ENCODE measurements around the gene PHLPP1.
"Not testable (repeated sequence)": the region's sequence is repeated elsewhere in the genome, so short reads cannot be mapped to it uniquely, and the experiment has no call there.

PHLPP1 gene

GRCh38 chr18:62732617-62733016 is 17.3 kb downstream of the PHLPP1 start:
- H3K27me3 ChIP-seq (ENCODE audit: control insufficient read depth in 1 of 2, insufficient read depth in 2 of 2, low read length in 2 of 2): no peaks in the 10 kb centered on the region
- no peak overlapping the region for H3K4me3 ChIP-seq (ENCODE audit: low read length in 2 of 2)
- no peaks in the 10 kb centered on the region for H3K9me3 ChIP-seq (ENCODE audit: control insufficient read depth in 2 of 2, low read length in 2 of 2)
- no peaks in the 10 kb centered on the region for H3K4me1 ChIP-seq (ENCODE audit: control insufficient read depth, insufficient read depth, low read length)
- no peaks in the 10 kb centered on the region for H3K36me3 ChIP-seq (ENCODE audit: control insufficient read depth in 2 of 2, insufficient read depth in 2 of 2, low read length in 2 of 2)
- H3K27ac ChIP-seq (ENCODE audit: low read length): no peak overlapping the region
- H3K9ac ChIP-seq (ENCODE audit: low read length in 2 of 2): no peak overlapping the region

- no peaks in the 10 kb centered on the region for H3K27me3 ChIP-seq (ENCODE audit: control insufficient read depth in 1 of 2, insufficient read depth in 2 of 2, low read length in 2 of 2)
- no peaks in the 10 kb centered on the region for H3K36me3 ChIP-seq (ENCODE audit: control insufficient read depth in 2 of 2, insufficient read depth in 2 of 2, low read length in 2 of 2)
- no peak overlapping the region for H3K27ac ChIP-seq (ENCODE audit: low read length)
- no peaks in the 10 kb centered on the region for H3K9me3 ChIP-seq (ENCODE audit: control insufficient read depth in 2 of 2, low read length in 2 of 2)
- H3K9ac ChIP-seq (ENCODE audit: low read length in 2 of 2): no peak overlapping the region
- no peak overlapping the region for H3K4me3 ChIP-seq (ENCODE audit: low read length in 2 of 2)
- H3K4me1 ChIP-seq (ENCODE audit: control insufficient read depth, insufficient read depth, low read length): no peaks in the 10 kb centered on the region
These were observed 18.9 kb downstream of the PHLPP1 start for GRCh38 chr18:62734290-62734689.

- Histone ChIP-seq H3K4me3 (ENCODE audit: low read length in 2 of 2) (no peak overlapping the region), H3K4me1 (ENCODE audit: control insufficient read depth, insufficient read depth, low read length) (no peaks in the 10 kb centered on the region), H3K9ac (ENCODE audit: low read length in 2 of 2) (no peak overlapping the region), H3K27ac (ENCODE audit: low read length) (no peak overlapping the region), H3K36me3 (ENCODE audit: control insufficient read depth in 2 of 2, insufficient read depth in 2 of 2, low read length in 2 of 2) (no peaks in the 10 kb centered on the region), H3K9me3 (ENCODE audit: control insufficient read depth in 2 of 2, low read length in 2 of 2) (no peaks in the 10 kb centered on the region), H3K27me3 (ENCODE audit: control insufficient read depth in 1 of 2, insufficient read depth in 2 of 2, low read length in 2 of 2) (no peaks in the 10 kb centered on the region)
These were observed 20.0 kb downstream of the PHLPP1 start for GRCh38 chr18:62735387-62735786.

- Histone ChIP-seq H3K4me3 (ENCODE audit: low read length in 2 of 2) (no peak overlapping the region), H3K27me3 (ENCODE audit: control insufficient read depth in 1 of 2, insufficient read depth in 2 of 2, low read length in 2 of 2) (no peaks in the 10 kb centered on the region), H3K9ac (ENCODE audit: low read length in 2 of 2) (no peak overlapping the region), H3K27ac (ENCODE audit: low read length) (no peak overlapping the region), H3K9me3 (ENCODE audit: control insufficient read depth in 2 of 2, low read length in 2 of 2) (no peaks in the 10 kb centered on the region), H3K4me1 (ENCODE audit: control insufficient read depth, insufficient read depth, low read length) (no peaks in the 10 kb centered on the region), H3K36me3 (ENCODE audit: control insufficient read depth in 2 of 2, insufficient read depth in 2 of 2, low read length in 2 of 2) (no peaks in the 10 kb centered on the region)
These were observed 20.9 kb downstream of the PHLPP1 start for GRCh38 chr18:62736077-62736855.

- H3K27me3 ChIP-seq (ENCODE audit: control insufficient read depth in 1 of 2, insufficient read depth in 2 of 2, low read length in 2 of 2): no peaks in the 10 kb centered on the region
- H3K4me1 ChIP-seq (ENCODE audit: control insufficient read depth, insufficient read depth, low read length): no peaks in the 10 kb centered on the region
- no peak overlapping the region for H3K9ac ChIP-seq (ENCODE audit: low read length in 2 of 2)
- no peak overlapping the region for H3K27ac ChIP-seq (ENCODE audit: low read length)
- H3K36me3 ChIP-seq (ENCODE audit: control insufficient read depth in 2 of 2, insufficient read depth in 2 of 2, low read length in 2 of 2): no peaks in the 10 kb centered on the region
- H3K4me3 ChIP-seq (ENCODE audit: low read length in 2 of 2): no peak overlapping the region
- H3K9me3 ChIP-seq (ENCODE audit: control insufficient read depth in 2 of 2, low read length in 2 of 2): no peaks in the 10 kb centered on the region
These were observed 22.0 kb downstream of the PHLPP1 start for GRCh38 chr18:62737241-62737873.

GRCh38 chr18:62738639-62739038 is 23.3 kb downstream of the PHLPP1 start:
- H3K4me3 ChIP-seq (ENCODE audit: low read length in 2 of 2): no peak overlapping the region

GRCh38 chr18:62739911-62740310 is 24.6 kb downstream of the PHLPP1 start:
- Histone ChIP-seq H3K36me3 (ENCODE audit: control insufficient read depth in 2 of 2, insufficient read depth in 2 of 2, low read length in 2 of 2) (no peaks in the 10 kb centered on the region), H3K27ac (ENCODE audit: low read length) (no peak overlapping the region), H3K4me1 (ENCODE audit: control insufficient read depth, insufficient read depth, low read length) (no peaks in the 10 kb centered on the region), H3K4me3 (ENCODE audit: low read length in 2 of 2) (no peak overlapping the region), H3K27me3 (ENCODE audit: control insufficient read depth in 1 of 2, insufficient read depth in 2 of 2, low read length in 2 of 2) (no peaks in the 10 kb centered on the region), H3K9me3 (ENCODE audit: control insufficient read depth in 2 of 2, low read length in 2 of 2) (no peaks in the 10 kb centered on the region), H3K9ac (ENCODE audit: low read length in 2 of 2) (no peak overlapping the region)

More at GRCh38 chr18:62738639-62739038, 23.3 kb downstream of the PHLPP1 start:
- H3K9ac ChIP-seq (ENCODE audit: low read length in 2 of 2): no peak overlapping the region
- no peaks in the 10 kb centered on the region for H3K27me3 ChIP-seq (ENCODE audit: control insufficient read depth in 1 of 2, insufficient read depth in 2 of 2, low read length in 2 of 2)
- H3K4me1 ChIP-seq (ENCODE audit: control insufficient read depth, insufficient read depth, low read length): no peaks in the 10 kb centered on the region
- H3K27ac ChIP-seq (ENCODE audit: low read length): no peak overlapping the region
- no peaks in the 10 kb centered on the region for H3K36me3 ChIP-seq (ENCODE audit: control insufficient read depth in 2 of 2, insufficient read depth in 2 of 2, low read length in 2 of 2)
- H3K9me3 ChIP-seq (ENCODE audit: control insufficient read depth in 2 of 2, low read length in 2 of 2): no peaks in the 10 kb centered on the region

- H3K27ac ChIP-seq (ENCODE audit: low read length); H3K27me3 ChIP-seq (ENCODE audit: control insufficient read depth in 1 of 2, insufficient read depth in 2 of 2, low read length in 2 of 2); H3K4me3 ChIP-seq (ENCODE audit: low read length in 2 of 2); H3K9me3 ChIP-seq (ENCODE audit: control insufficient read depth in 2 of 2, low read length in 2 of 2); H3K4me1 ChIP-seq (ENCODE audit: control insufficient read depth, insufficient read depth, low read length); H3K9ac ChIP-seq (ENCODE audit: low read length in 2 of 2); H3K36me3 ChIP-seq (ENCODE audit: control insufficient read depth in 2 of 2, insufficient read depth in 2 of 2, low read length in 2 of 2): not testable (repeated sequence)
These were observed 25.3 kb downstream of the PHLPP1 start for GRCh38 chr18:62740650-62741049.

- Histone ChIP-seq H3K36me3 (ENCODE audit: control insufficient read depth in 2 of 2, insufficient read depth in 2 of 2, low read length in 2 of 2) (no peaks in the 10 kb centered on the region), H3K4me1 (ENCODE audit: control insufficient read depth, insufficient read depth, low read length) (no peaks in the 10 kb centered on the region), H3K4me3 (ENCODE audit: low read length in 2 of 2) (no peak overlapping the region), H3K9ac (ENCODE audit: low read length in 2 of 2) (no peak overlapping the region), H3K27me3 (ENCODE audit: control insufficient read depth in 1 of 2, insufficient read depth in 2 of 2, low read length in 2 of 2) (no peaks in the 10 kb centered on the region), H3K9me3 (ENCODE audit: control insufficient read depth in 2 of 2, low read length in 2 of 2) (no peaks in the 10 kb centered on the region), H3K27ac (ENCODE audit: low read length) (no peak overlapping the region)
These were observed 25.8 kb downstream of the PHLPP1 start for GRCh38 chr18:62741118-62741566.

- Histone ChIP-seq H3K36me3 (ENCODE audit: control insufficient read depth in 2 of 2, insufficient read depth in 2 of 2, low read length in 2 of 2) (no peaks in the 10 kb centered on the region), H3K27ac (ENCODE audit: low read length) (no peak overlapping the region), H3K9ac (ENCODE audit: low read length in 2 of 2) (no peak overlapping the region), H3K4me1 (ENCODE audit: control insufficient read depth, insufficient read depth, low read length) (no peaks in the 10 kb centered on the region), H3K4me3 (ENCODE audit: low read length in 2 of 2) (no peak overlapping the region), H3K27me3 (ENCODE audit: control insufficient read depth in 1 of 2, insufficient read depth in 2 of 2, low read length in 2 of 2) (no peaks in the 10 kb centered on the region), H3K9me3 (ENCODE audit: control insufficient read depth in 2 of 2, low read length in 2 of 2) (no peaks in the 10 kb centered on the region)
These were observed 26.2 kb downstream of the PHLPP1 start for GRCh38 chr18:62741584-62741983.
